H1 (cell line): ENCODE data around the gene CASKIN2. TPM values are rescaled to one million over a fixed set of nuclear protein-coding genes. Genes with fewer than 3 reads are reported as not detected.
A peak's percentile ranks its signal among the peaks of the same experiment; 100 is the strongest.

Experiments used
- CTCF ChIA-PET: fragments of 300-600 bp; sonication (Branson Sonifier 250); formaldehyde crosslinking; loops from one replicate; lab custom pipeline; 2021; ENCODE audit not compliant: partially characterized antibody; lab: Charles Lee
- POLR2A ChIA-PET: fragments of 300-600 bp; sonication (Branson Sonifier 250); formaldehyde crosslinking; loops from one replicate; lab custom pipeline; 2021; ENCODE audit warnings: inconsistent platforms; ENCODE audit not compliant: partially characterized antibody; lab: Charles Lee
- DNase-seq, 2 experiments: peaks; one replicate each; pipeline versions ENCODE4 v3.0.0 to v3.0.0-alpha.2; 2010 to 2022; ENCODE audit warnings: low spot score in 2 of 2, low read depth in 1 of 2, mixed read lengths in 1 of 2
- FAIRE-seq: peaks from 2 replicates; lab custom pipeline; 2011; peaks lifted over from hg19 to GRCh38; lab: Jason Lieb, UNC
- H2AFZ ChIP-seq: 2 replicates; pipeline ENCODE4 v1.8.1; 2012; ENCODE audit warnings: low read length, inconsistent platforms
- H2AK5ac ChIP-seq: 2 replicates; pipeline ENCODE4 v1.6.1; 2013; ENCODE audit warnings: low read depth, low read length
- H2BK120ac ChIP-seq: replicated peaks from 2 replicates; pipeline ENCODE3; 2013; ENCODE audit warnings: low read depth, low read length, inconsistent platforms
- H2BK12ac ChIP-seq: 2 replicates; pipeline ENCODE4 v1.6.1; 2013; ENCODE audit warnings: low read depth, low read length
- H2BK15ac ChIP-seq: 2 replicates; pipeline ENCODE4 v1.6.1; 2013; ENCODE audit warnings: low read length
- H2BK20ac ChIP-seq: 2 replicates; pipeline ENCODE4 v1.6.1; 2013; ENCODE audit warnings: low read length
- H2BK5ac ChIP-seq: 2 replicates; pipeline ENCODE4 v1.6.1; 2013; ENCODE audit warnings: low read depth, low read length
- H3K14ac ChIP-seq: 2 replicates; pipeline ENCODE4 v1.6.1; 2013; ENCODE audit warnings: inconsistent platforms; ENCODE audit not compliant: insufficient read length
- H3K18ac ChIP-seq: 2 replicates; pipeline ENCODE4 v1.6.1; 2013; ENCODE audit warnings: low read length; ENCODE audit errors: extremely low read depth
- H3K23ac ChIP-seq: 2 replicates; pipeline ENCODE4 v1.6.1; 2013; ENCODE audit warnings: inconsistent platforms; ENCODE audit not compliant: insufficient read length
- H3K23me2 ChIP-seq: 2 replicates; pipeline ENCODE4 v1.6.1; 2013; ENCODE audit warnings: low read depth, low read length
- H3K27ac ChIP-seq: 2 replicates; pipeline ENCODE4 v1.6.1; 2011; ENCODE audit warnings: low read depth, low read length, inconsistent platforms
- H3K27me3 ChIP-seq, 4 experiments: replicated peaks in 1 of 4; 1 replicate in 1 of 4; 2 replicates in 3 of 4; pipeline versions ENCODE4 v1.6.1 to v1.8.1; 2011 to 2013; ENCODE audit warnings: low read length in 3 of 4, mild to moderate bottlenecking in 3 of 4, inconsistent platforms in 2 of 4, mixed read lengths in 2 of 4, moderate library complexity in 1 of 4; ENCODE audit not compliant: control insufficient read depth in 3 of 4, insufficient read depth in 3 of 4; ENCODE audit errors: extremely low read depth in 1 of 4
- H3K36me3 ChIP-seq, 4 experiments: 2 replicates each; pipeline versions ENCODE4 v1.6.1 to v1.8.1; 2011 to 2013; ENCODE audit warnings: mild to moderate bottlenecking in 4 of 4, low read length in 3 of 4, moderate library complexity in 2 of 4, control low read depth in 1 of 4, inconsistent platforms in 1 of 4; ENCODE audit not compliant: insufficient read depth in 4 of 4, control insufficient read depth in 2 of 4
- H3K4ac ChIP-seq: replicated peaks from 2 replicates; pipeline ENCODE3; 2013; ENCODE audit warnings: low read length, low read depth, mixed read lengths, inconsistent platforms; ENCODE audit not compliant: insufficient read length
- H3K4me1 ChIP-seq, 4 experiments: replicated peaks in 1 of 4; 1 replicate in 1 of 4; 2 replicates in 3 of 4; pipeline versions ENCODE4 v1.6.1 to v1.8.1; 2011 to 2013; ENCODE audit warnings: low read length in 3 of 4, inconsistent platforms in 2 of 4, mixed read lengths in 1 of 4; ENCODE audit not compliant: insufficient read depth in 4 of 4, control insufficient read depth in 3 of 4
- H3K4me2 ChIP-seq, 2 experiments: 2 replicates each; pipeline versions ENCODE4 v1.6.1 to v1.8.1; 2011 to 2013; ENCODE audit warnings: low read depth in 2 of 2, low read length in 2 of 2, control low read depth in 1 of 2, inconsistent platforms in 1 of 2, mild to moderate bottlenecking in 1 of 2; ENCODE audit not compliant: insufficient read depth in 1 of 2
- H3K4me3 ChIP-seq, 4 experiments: fragments of 200-600, 300-600 bp in 1 of 4; sonication (generic), shearing (Covaris generic), sonication (Bioruptor Twin) in 1 of 4; 2 replicates each; pipeline versions ENCODE4 v1.5.1 to v1.8.1; 2011 to 2016; ENCODE audit warnings: low read length in 4 of 4, low read depth in 3 of 4, control low read depth in 2 of 4, inconsistent platforms in 2 of 4, mild to moderate bottlenecking in 2 of 4, mixed read lengths in 1 of 4, moderate library complexity in 1 of 4; ENCODE audit not compliant: insufficient read depth in 2 of 4; ENCODE audit errors: extremely low read depth in 1 of 4
- H3K56ac ChIP-seq: replicated peaks from 2 replicates; pipeline ENCODE3; 2013; ENCODE audit warnings: low read depth, mild to moderate bottlenecking, mixed read lengths, low read length, inconsistent platforms; ENCODE audit not compliant: insufficient read length
- H3K79me1 ChIP-seq: 2 replicates; pipeline ENCODE4 v1.6.1; 2013; ENCODE audit warnings: low read depth, low read length, control low read depth
- H3K79me2 ChIP-seq, 2 experiments: 2 replicates each; pipeline versions ENCODE4 v1.6.1 to v1.8.1; 2012 to 2013; ENCODE audit warnings: low read length in 2 of 2, mild to moderate bottlenecking in 2 of 2, inconsistent platforms in 1 of 2; ENCODE audit not compliant: insufficient read depth in 2 of 2, control insufficient read depth in 1 of 2
- H3K9ac ChIP-seq, 4 experiments: replicated peaks in 1 of 4; 1 replicate in 1 of 4; 2 replicates in 3 of 4; pipeline versions ENCODE4 v1.6.1 to v1.8.1; 2011 to 2013; ENCODE audit warnings: low read depth in 3 of 4, low read length in 3 of 4, control low read depth in 2 of 4, mild to moderate bottlenecking in 2 of 4, moderate library complexity in 2 of 4, inconsistent platforms in 1 of 4; ENCODE audit errors: extremely low read depth in 1 of 4
- H3K9me3 ChIP-seq, 2 experiments: 2 replicates each; pipeline versions ENCODE4 v1.6.1 to v1.8.1; 2012 to 2013; ENCODE audit warnings: mild to moderate bottlenecking in 2 of 2, moderate library complexity in 2 of 2, control low read depth in 1 of 2, inconsistent platforms in 1 of 2, low read depth in 1 of 2, low read length in 1 of 2, mixed read lengths in 1 of 2; ENCODE audit not compliant: insufficient read depth in 2 of 2
- H4K20me1 ChIP-seq, 2 experiments: replicated peaks in 1 of 2; 2 replicates each; pipeline versions ENCODE3 to v1.8.1; 2011 to 2013; ENCODE audit warnings: inconsistent platforms in 2 of 2, low read length in 2 of 2, mild to moderate bottlenecking in 1 of 2; ENCODE audit not compliant: insufficient read depth in 2 of 2, control insufficient read depth in 1 of 2
- H4K5ac ChIP-seq: 2 replicates; pipeline ENCODE4 v1.6.1; 2013; ENCODE audit warnings: low read length, low read depth, mixed read lengths, inconsistent platforms; ENCODE audit not compliant: insufficient read length
- H4K8ac ChIP-seq: 2 replicates; pipeline ENCODE4 v1.8.0; 2013; ENCODE audit warnings: mild to moderate bottlenecking, moderate library complexity, low read length, inconsistent platforms; ENCODE audit not compliant: insufficient read depth; ENCODE audit errors: extremely low read depth
- H4K91ac ChIP-seq: replicated peaks from 2 replicates; pipeline ENCODE3; 2013; ENCODE audit warnings: low read length, mixed read lengths, inconsistent platforms; ENCODE audit not compliant: insufficient read length
- ASH2L ChIP-seq: fragments of 200-600, 300-600 bp; sonication (generic); IDR thresholded peaks from one replicate; pipeline ENCODE4 v1.7.1; 2017; ENCODE audit warnings: low read length
- E2F6 ChIP-seq: IDR thresholded peaks from 2 replicates; pipeline ENCODE4 v1.6.1; 2012; ENCODE audit warnings: inconsistent platforms
- HDAC2 ChIP-seq, 2 experiments: fragments of 300-600 bp in 1 of 2; sonication (generic) in 1 of 2; IDR thresholded peaks; 2 replicates each; pipeline ENCODE4 v1.6.1; 2011 to 2012; ENCODE audit warnings: low read depth in 2 of 2, low read length in 2 of 2, mild to moderate bottlenecking in 2 of 2, moderate library complexity in 2 of 2, borderline replicate concordance in 1 of 2, inconsistent platforms in 1 of 2
- KDM4A ChIP-seq: IDR thresholded peaks from one replicate; pipeline ENCODE4 v1.7.1; 2012; ENCODE audit warnings: low read depth, mild to moderate bottlenecking, moderate library complexity, low read length, inconsistent platforms; ENCODE audit not compliant: severe bottlenecking
- RBBP5 ChIP-seq: IDR thresholded peaks from 2 replicates; pipeline ENCODE4 v1.7.1; 2012; ENCODE audit warnings: low read depth, mild to moderate bottlenecking, inconsistent platforms, low read length, moderate library complexity, borderline replicate concordance
- RNF2 ChIP-seq: fragments of 200-900, 300-1000 bp; sonication (generic); IDR thresholded peaks from 2 replicates; pipeline ENCODE4 v1.7.1; 2016; ENCODE audit warnings: borderline replicate concordance, low read depth, mild to moderate bottlenecking, antibody characterized with exemption, low read length; ENCODE audit not compliant: poor library complexity, severe bottlenecking; ENCODE audit errors: missing control alignments
- ZNF274 ChIP-seq: IDR thresholded peaks from 2 replicates; pipeline ENCODE4 v1.7.0; 2012; ENCODE audit warnings: low read length, borderline replicate concordance; ENCODE audit errors: extremely low read depth
- WGBS, 2 experiments: shearing (Covaris generic) in 1 of 2; methylation state at CpG; one replicate each; pipeline versions ENCODE4 v1.1.6 to v1.1.7; 2013 to 2015; ENCODE audit warnings: low lambda C conversion rate in 2 of 2, mixed read lengths in 2 of 2, inconsistent platforms in 1 of 2, low coverage in 1 of 2, missing lambda C conversion rate in 1 of 2; ENCODE audit not compliant: insufficient replicate concordance in 2 of 2, insufficient coverage in 1 of 2, insufficient read length in 1 of 2; ENCODE audit errors: extremely low coverage in 1 of 2, missing lambda C conversion rate in 1 of 2; 5-methylcytosine and 5-hydroxymethylcytosine counted together
- polyA plus RNA-seq, 7 experiments: library from polyadenylated mRNA; depleted of rRNA in 3 of 7; stranded (reverse) in 5 of 7; unstranded in 2 of 7; fragments of >200 nt in 5 of 7; fragments of 200-250 nt in 2 of 7; gene quantifications; 1 replicate in 5 of 7; 2 replicates in 1 of 7; 4 replicates in 1 of 7; pipeline versions ENCODE4 v1.2.1 to v1.2.3, GENCODE V29; 2011 to 2013; ENCODE audit warnings: missing spikeins in 2 of 7, mixed read lengths in 2 of 7
- total RNA-seq: library from RNA; stranded (reverse); fragmentation: NEBNext Ultra II Directional; extraction: Animal tissue kit (Norgen Biotek cat#: 25700); gene quantifications from 2 replicates; pipeline ENCODE4 v1.2.1, GENCODE V29; 2021

CASKIN2 gene
- total and polyA plus RNA-seq, 2 of the 8 experiments (the other 6 are each of a cell fraction or from before 2014, with no cell fraction given), result 6.7 to 32.3 TPM

- no peak overlapping the region for H2BK15ac ChIP-seq
- H3K9ac ChIP-seq, result peak overlapping the region in 2 of 4 experiments; percentile 3 to 25; a peak in 2 of 7 replicates
- no peak overlapping the region for H3K27ac ChIP-seq
- peak overlapping the region; percentile 53 to 93 (median 63) for H3K4me3 ChIP-seq
- no peak for FAIRE-seq
- peaks cover 0 to 20% (median 3%) of the 10 kb centered on the region in 4 experiments; a peak in 5 of 8 replicates for H3K36me3 ChIP-seq
- no peak overlapping the region for H3K56ac ChIP-seq
- peaks cover 4 to 19% of the 10 kb centered on the region in 2 experiments for H4K20me1 ChIP-seq
- no peak overlapping the region for H3K18ac ChIP-seq
- H2BK5ac ChIP-seq, result no peak overlapping the region
- no peaks in the 10 kb centered on the region; a peak in 1 of 7 replicates for H3K27me3 ChIP-seq
- H3K79me2 ChIP-seq, result peaks cover 0 to 7% of the 10 kb centered on the region in 2 experiments; a peak in 1 of 4 replicates
- no peak overlapping the region for H2BK12ac ChIP-seq
- peak overlapping the region; percentile 52 for H4K91ac ChIP-seq
- DNase-seq, result peak in 1 of 2 experiments; percentile 66
- no peak overlapping the region for H3K14ac ChIP-seq
- no peaks in the 10 kb centered on the region for H3K9me3 ChIP-seq
- no peak overlapping the region; the same call in 1 of the 2 replicates for H4K8ac ChIP-seq
- ChIA-PET CTCF (interaction anchor here (0.6 to 3.4 kb wide), 16 partner anchors 8 to 1761 kb away, joined by 3 to 16 read pairs (median 3); partner anchors contain the start of gene TSEN54), POLR2A (interaction anchor here (0.8 to 3.6 kb wide), 7 partner anchors 10 to 33 kb away, joined by 3 to 23 read pairs (median 5); partner anchors contain the start of gene TSEN54)
- no peak overlapping the region for H2BK20ac ChIP-seq
- peaks cover 2% of the 10 kb centered on the region; the same call in 1 of the 2 replicates for H3K79me1 ChIP-seq
- H2AFZ ChIP-seq, result no peak overlapping the region
- no peak overlapping the region for H2BK120ac ChIP-seq
- H3K4me2 ChIP-seq, result peak overlapping the region; percentile 75 to 91
- no peak overlapping the region for H3K4ac ChIP-seq
- H4K5ac ChIP-seq, result no peak overlapping the region
- H3K4me1 ChIP-seq, result peaks cover 0 to 18% (median 8%) of the 10 kb centered on the region in 4 experiments; a peak in 6 of 7 replicates
- peaks cover 11% of the 10 kb centered on the region; the same call in 1 of the 2 replicates for H3K23me2 ChIP-seq
- H2AK5ac ChIP-seq, result no peak overlapping the region
- 43% methylated on average over 13 of the region's 13 CpGs; no CpG with 5 or more reads in 1 of the 2 experiments for WGBS, 2 experiments
- no peak overlapping the region for H3K23ac ChIP-seq
- TF ChIP-seq RNF2, result no peak
- no peak for TF ChIP-seq RBBP5
- no peak for TF ChIP-seq HDAC2 (IDR thresholded peaks at IDR 0.05; ENCODE audit: borderline replicate concordance in 1 of 2, low read depth in 2 of 2, low read length in 2 of 2)
- no peak for TF ChIP-seq ZNF274
- no peak for TF ChIP-seq E2F6
- no peak for TF ChIP-seq ASH2L
- no peak for TF ChIP-seq KDM4A
Observed at GRCh38 chr17:75526555-75527270, 11.4 kb upstream of the CASKIN2 start.
